GM23248 (cell line): ENCODE data around the gene PCDHB10.

Source experiments
- EZH2 ChIP-seq: fragments of 200-600 bp; sonication (generic); IDR thresholded peaks from 2 replicates; pipeline ENCODE4 v1.6.1; 2018; ENCODE audit warnings: antibody characterized with exemption, mild to moderate bottlenecking; ENCODE audit not compliant: insufficient read depth, poor library complexity, severe bottlenecking
- EZH2phosphoT487 ChIP-seq: fragments of 200-600 bp; sonication (generic); IDR thresholded peaks from 2 replicates; pipeline ENCODE4 v1.6.1; 2018; ENCODE audit warnings: antibody characterized with exemption, moderate library complexity, mild to moderate bottlenecking, low read depth; ENCODE audit not compliant: insufficient read depth

DNA sequence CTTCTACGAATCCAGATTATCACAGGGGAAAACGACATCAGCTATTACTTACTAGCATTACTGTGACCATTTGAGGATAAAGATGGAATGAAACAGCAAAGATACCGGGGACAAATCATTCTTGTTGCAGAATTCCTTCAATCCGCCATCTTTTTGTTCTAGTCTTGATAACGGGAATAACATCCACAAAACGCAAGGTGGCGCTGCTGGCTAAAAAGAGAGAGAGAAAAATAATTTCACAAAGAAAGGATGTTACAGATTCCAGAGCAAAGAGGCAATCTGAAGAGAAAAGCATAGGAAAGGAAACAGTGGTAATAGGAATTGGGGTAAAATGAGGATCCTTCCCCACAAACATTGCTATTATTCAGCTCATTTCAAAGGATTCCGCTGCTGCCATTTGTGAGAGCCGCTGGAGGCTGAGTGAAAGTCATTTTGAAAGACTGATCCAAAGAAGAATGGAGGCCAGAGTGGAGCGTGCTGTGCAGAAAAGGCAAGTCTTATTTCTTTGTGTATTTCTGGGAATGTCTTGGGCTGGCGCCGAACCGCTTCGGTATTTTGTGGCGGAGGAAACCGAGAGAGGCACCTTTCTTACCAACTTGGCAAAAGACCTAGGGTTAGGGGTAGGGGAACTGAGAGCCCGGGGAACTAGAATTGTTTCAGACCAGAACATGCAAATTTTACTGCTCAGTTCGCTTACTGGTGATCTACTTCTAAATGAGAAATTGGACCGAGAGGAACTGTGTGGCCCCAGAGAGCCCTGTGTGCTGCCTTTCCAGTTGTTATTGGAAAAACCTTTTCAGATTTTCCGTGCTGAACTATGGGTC is 19.6 kb upstream of the PCDHB10 start, which contains the start of gene PCDHB7:
- TF ChIP-seq EZH2 = no peak
- no peak for TF ChIP-seq EZH2phosphoT487
